HG02623 (cell line): ENCODE data around the gene DBT.
"Not testable (repeated sequence)": the region's sequence is repeated elsewhere in the genome, so short reads cannot be mapped to it uniquely, and the experiment has no call there.

ENCODE experiments used
- ATAC-seq: cut with Tn5 transposase; IDR thresholded peaks from one replicate; pipeline ENCODE4 v1.9.1; 2021; ENCODE audit warnings: moderate library complexity; ENCODE audit not compliant: unreplicated experiment

DBT gene

DNA sequence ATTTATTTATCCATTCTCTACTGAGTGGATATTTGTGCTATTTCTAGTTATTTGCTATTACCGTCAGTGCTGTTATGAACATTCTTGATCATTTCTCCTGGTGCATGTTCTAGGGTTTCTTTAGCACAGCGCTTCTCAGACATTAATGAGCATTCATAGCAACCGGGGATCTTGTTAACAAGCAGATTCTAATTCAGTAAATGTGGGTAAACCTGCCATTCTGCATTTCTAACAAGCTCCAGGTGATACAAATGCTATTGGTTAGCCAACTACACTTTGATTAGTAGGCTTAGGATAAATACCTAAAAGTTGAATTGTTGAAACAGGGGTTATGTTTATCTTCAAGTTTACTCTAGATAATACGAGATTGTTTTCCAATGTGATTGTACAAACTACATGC, 3.3 kb upstream of the DBT start:
- no peak for ATAC-seq

DNA sequence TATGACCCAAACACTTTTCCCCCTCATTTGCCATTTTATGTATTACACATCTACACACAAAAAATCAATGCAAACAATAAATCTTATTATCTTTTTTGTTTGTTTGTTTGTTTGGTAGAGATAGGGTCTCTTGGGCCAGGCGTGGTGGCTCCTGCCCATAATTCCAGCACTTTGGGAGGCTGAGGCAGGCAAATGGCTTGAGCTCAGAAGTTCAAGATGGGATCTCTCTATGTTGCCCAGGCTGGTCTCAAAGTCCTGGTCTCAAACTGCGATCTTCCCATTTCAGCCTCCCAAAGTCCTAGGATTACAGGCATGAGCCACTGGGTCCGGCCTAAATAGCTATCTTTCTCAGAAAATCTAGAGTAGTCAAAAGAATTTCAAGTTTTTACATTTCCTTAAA, 1.2 kb upstream of the DBT start:
- no peak for ATAC-seq

DNA sequence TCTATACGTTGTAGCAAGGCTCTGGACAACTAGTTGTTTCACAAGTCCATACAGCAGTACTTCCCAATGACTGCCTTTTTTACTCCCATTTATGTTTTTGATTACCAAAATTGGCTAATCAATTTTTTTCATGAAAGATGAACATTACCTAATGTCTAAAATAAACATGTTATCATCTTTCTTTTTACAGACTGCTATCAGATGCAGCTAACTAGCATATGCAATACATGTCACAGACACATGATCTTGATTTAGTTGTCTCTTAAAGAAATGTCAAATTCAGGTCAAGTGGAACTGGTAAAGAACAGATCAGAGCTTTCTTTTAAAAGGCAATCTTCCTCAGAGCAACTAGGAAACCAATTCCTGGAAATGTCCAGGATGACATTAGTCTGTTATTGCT, 630 bp upstream of the DBT start:
- no peak for ATAC-seq

DNA sequence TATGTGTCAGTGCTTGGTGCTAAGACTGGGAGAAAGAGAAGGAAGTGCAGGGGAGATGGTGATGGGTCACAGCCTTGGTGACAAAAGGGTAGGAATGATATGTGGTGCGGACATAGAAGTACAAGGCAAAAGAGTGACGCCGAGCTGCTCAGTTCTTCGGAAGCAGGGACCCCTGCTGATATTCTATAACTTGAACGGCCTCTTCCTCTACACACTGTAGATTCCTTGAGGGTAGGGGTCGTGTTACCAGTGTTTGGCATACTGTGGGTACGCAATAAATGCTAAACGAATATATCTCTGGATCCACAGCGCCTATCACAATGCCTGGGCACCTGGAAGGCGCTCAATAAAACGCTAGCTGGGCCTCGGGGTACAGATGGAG, 488 bp downstream of the DBT start:
- no peak for ATAC-seq

DNA sequence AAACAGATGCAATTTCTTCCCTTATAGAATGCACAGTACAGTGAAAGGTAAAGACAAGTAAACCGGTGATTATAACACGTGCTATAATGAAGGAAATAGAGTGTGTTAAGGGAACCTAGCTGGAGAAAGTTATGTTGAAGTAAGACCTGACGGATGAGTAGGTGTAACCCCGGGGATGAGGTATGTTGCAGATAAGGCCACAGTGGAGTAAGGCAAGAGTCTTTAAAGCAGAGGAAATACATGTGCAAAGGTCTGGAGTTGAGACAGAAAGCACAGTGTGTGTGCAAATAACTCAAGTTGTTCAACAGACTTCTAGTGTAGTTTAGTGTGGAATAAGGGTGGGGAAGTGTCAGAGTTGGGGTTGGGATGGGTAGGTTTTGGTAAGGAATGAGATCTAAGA, 2.9 kb downstream of the DBT start:
- no peak for ATAC-seq

DNA sequence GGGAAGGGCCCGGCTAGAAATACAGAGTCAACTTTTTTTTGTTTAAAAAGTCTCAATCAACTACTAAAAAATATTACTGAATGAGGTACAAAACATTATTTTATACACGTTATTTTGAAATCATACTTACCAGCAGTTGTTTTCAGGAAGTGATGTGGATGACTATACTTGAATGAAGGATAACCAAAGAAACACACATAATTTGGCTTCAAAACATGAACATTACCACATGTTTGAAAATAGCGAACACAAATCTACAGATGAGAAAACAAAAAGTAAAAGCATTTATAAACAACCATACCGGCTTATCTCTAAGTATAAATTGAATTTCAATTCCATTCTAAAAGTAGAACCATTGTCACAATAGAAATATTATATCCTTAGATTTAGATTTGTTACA, 9.0 kb downstream of the DBT start:
- no peak for ATAC-seq

DNA sequence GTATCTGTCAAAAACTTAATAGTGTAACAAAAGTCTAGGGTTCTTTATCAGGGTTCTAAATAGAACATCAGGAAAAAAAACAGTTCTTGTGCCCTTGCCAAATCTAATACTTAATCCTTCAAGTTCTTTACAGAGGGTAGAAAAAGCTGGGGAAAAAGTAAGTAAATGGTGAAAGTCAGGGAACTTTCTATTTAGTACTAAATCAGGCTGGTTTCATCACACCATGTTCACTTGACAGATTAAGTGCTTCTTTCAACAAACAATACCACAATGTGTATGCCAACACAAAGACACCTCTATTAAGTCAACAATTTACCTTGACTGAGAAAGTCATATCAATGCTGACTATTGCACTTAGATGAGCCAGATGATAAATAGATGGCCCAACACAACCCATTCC, 9.7 kb downstream of the DBT start:
- ATAC-seq = no peak

DNA sequence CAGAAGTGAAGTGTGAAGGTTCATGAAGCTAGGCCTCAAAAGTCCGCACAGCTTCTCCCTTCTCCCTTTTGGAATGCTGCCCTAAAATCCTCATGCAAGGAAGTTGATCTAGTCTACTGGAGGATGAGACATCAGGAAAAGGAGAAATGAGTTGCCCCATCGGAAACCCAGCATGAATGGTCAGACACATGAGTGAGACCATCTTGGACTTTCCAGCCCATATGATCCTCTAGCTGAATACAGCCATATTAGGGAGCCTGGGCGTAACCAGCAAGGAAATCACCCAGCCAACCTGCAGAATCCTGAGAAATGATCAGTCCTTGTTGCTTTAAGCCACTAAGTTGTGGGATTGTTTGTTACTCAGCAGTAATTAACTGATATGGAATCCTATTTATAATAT, 12.5 kb downstream of the DBT start:
- no peak for ATAC-seq

DNA sequence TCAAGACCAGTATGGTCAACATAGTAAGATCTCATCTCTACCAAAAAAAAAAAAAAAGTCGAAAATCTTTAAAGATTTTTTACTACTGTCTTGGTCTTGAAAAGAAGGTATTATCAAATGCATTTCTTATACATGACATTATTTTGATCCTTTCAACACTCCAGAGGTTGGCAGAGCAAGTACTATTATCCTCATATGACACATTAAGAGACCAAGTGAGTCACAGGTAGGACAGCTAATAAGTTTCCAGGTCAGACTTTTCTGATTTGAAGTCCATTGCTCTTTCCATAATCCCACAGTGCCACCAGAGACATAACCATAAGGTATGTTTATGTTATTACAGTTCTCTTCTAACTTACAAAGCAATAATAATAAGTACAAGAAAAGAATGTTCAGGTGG, 15.2 kb downstream of the DBT start:
- no peak for ATAC-seq

DNA sequence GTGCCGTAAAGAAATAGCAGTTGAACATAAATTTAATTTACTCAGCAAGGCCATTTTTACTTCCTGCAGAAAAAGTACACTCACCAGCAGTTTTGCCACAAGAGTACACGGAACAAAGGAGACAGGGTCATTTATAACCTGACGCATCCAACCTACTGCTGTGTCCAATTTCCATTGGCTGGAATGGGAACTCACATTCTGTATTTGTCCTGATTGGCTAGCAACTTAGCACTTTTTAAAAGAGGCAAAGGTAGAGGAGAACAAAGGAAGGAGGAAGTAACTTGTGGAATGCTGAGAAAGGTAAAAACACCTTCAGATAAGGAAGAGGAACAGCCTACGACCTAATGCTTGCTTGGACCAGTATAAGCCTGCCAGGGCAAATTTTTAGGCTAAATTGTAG, 16.1 kb downstream of the DBT start:
- not testable (repeated sequence) for ATAC-seq

DNA sequence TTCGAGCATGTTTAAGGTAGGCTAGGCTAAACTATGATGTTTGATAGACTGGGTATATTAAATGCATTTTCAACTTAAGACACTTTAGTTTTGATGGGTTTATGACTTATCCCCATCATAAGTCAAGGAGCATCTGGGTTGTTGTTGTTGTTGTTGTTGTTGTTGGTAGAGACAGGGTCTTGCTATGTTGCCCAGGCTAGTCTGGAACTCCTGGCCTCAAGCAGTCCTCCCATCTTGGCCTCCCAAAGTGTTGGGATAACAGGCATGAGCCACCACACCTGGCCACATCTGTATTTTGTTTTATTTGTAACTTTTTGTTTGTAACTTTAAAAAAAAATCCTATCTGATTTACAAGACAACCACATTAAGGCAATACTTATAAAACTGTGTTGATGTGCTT, 17.5 kb downstream of the DBT start:
- ATAC-seq = no peak

DNA sequence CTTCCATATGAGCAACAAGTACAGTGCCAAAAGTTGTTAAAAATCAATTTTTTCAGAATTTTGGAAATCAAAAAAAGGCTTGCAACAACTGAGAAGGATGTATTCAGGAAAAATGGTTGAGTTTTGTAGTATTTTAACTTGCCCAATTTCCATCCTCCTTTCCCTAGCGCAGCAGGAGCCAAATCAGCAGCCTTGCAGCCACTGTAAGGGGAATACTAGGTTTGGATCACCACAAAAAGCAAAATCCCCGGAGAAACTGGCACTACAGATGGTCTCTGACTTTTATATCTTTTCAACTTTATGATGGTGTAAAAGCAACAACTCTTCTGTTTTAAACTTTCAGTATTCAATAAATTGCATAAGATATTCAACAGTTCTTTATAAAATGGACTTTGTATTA, 17.9 kb downstream of the DBT start:
- ATAC-seq = no peak

DNA sequence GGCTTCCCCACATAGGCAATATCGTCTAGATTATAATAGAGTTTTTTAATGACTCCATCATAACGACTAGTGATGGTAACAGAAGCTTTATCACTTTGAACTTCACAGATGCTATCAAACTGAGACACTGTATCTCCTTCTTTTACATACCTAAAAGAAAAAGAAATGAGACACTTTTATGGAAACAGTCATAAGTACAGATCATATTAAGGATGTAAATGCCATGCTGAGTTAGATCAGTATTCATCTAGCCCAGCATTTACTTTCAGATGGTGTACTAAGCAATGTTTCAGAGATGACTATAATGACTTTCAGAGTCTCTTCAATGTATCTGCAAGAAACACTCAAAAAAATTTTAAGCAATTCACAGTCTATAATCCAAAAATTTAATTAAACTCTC, 18.9 kb downstream of the DBT start:
- no peak for ATAC-seq

DNA sequence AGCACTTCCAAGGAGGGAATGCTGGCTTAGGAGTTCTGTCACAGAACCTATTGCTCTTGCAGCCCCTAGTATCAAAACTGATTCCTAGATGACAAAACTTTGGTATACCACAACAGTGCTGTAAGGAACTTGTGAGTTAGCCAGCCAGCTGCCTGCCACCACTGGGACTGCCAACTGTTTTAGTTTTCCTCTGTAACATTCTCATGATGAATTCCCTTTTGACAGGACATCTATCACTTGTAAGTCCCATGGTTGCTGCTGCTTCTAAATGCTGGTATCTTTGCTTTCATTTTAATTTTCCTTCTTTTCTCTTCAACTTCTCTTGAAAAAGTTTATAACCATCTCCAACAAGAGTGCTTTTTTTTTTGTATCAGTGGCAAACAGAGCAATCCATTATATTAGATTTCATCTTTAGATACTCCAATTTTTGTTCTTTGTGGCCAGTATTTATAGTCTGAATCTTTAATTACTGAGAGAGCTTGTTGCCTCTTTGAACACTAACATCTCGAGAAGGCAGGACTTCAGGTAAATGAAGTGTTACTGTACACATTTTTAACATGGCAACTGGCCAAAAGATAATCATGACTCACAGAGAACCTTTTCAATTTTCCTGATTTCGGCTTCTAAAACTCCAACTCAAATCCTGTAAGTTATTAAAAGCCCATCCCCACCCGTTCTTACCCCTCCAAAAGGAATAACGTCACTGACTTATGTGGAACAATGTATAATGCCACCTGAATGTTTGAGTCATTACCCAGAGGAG, 19.8 kb downstream of the DBT start:
- ATAC-seq = no peak

DNA sequence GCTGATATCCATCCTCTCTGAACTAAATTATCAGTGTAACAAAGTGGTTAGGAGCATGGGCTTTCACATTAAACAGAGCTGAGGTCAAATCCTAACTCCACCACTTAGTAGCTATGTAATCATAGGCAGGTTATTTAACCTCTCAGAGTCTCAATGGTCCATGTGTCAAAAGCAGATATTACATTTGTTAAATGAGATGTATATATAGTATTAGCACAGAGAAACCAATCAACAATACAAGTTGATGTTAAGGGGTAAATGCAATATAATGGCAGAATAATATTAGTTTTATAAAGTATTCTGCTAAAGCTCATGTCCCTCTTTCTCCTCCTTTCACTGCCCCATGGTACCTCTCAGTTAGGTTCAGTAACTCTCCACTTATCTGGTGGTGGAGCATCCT, 27.2 kb downstream of the DBT start:
- no peak for ATAC-seq

DNA sequence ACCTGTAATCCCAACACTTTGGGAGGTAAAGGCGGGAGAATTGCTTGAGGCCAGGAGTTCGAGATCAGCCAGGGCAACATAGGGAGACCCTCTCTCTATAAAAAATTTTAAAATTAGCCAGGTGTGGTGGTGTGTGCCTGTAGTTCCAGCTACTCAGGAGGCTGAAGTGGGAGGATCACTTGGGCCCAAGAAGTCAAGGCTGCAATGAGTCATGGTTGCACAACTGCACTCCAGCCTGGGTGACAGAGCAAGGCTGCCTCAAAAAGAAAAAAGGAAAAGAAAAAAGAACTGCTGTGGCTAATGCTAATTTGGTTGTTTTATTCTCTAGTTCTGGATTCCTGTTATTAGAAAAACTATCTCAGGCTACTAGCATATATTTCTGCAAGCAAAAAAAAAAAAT, 29.8 kb downstream of the DBT start:
- ATAC-seq = no peak

DNA sequence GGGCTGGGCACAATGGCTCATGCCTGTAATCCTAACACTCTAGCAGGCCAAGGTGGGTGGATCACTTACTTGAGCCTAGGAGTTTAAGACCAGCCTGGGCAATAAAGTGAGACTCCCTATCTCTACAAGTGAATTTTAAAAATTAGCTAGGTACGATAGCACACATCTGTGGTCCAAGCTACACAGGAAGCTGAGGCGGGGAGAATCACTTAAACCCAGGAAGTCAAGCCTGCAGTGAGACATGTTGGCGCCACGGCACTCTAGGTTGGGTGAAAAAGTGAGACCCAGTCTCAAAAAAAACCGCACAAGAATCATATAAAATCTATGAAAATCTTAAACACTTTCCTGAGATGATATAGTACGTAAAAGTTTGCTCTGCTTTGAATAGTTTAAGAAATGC, 30.2 kb downstream of the DBT start:
- ATAC-seq = no peak

DNA sequence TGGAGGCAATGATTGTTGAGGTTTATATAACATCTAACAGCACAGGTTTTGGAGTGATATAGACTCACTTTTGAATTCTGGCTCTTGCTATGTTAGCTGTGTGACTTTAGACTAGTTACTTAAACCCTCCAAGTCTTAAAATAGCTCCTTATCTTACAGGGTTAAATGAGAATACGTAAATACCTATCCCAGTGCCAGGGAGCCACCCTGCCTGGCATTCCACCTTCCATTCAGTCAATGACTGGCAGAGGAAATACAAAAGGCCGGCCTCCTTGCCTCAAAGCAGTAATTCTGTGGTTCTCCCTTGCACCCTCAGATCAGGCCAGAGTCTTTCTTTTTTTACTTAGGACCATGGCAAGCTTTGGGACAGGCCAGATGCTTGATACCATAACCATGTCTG, 31.8 kb downstream of the DBT start:
- ATAC-seq = no peak

DNA sequence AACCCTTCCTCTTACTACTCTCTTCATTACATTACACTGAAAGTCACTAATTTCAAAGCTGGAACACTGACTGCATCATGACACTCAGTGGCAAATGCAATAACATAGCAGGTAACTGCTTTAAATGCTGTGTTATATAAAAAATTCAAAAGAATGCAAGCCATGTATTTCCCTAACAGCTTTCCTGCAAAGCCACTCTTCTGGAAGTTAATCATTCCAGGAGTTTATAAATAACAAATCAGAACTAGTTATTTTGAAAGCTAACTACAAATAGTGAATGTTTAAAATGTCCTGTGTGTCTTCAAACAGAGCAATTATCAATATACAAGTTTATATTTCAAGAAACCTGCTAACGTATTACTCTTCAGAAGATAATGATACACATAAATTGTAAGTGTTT, 34.5 kb downstream of the DBT start:
- ATAC-seq = no peak

DNA sequence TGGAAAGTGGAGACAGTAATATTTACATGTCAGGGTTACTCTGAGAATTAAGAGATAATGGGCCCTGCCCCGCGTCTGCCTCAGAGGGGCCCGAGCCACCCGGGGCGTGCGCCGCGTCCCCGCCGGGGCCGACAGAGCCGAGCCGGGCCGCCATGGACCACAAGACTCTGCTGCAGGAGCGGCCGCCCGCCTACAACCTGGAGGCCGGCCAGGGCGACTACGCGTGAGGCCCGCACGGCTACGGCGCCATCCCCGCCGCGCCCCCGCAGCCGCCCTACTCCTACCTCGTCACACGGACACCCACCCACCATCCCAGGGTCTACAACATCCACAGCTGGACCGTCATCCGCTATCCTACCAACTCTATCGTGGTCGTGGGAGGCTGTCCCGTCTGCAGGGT, 36.5 kb downstream of the DBT start:
- ATAC-seq = no peak

DNA sequence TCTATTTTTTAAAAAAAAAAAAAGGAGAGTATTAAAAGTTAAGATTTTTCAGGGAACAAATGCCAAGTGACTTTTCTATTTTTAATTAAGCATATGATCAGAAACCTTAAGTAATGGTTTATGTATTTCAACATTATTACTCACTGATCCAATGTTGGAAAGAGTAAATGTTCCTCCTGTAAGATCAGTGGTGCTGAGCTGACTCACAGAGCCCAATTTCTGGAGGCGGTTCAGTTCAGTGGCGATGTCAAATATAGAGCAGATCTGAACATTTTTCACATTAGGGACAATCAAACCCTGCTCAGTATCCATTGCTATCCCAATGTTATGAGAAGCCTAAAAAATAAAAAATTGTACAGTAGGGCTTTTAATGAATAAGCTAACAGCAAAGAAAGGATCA, 43.3 kb downstream of the DBT start:
- no peak for ATAC-seq

DNA sequence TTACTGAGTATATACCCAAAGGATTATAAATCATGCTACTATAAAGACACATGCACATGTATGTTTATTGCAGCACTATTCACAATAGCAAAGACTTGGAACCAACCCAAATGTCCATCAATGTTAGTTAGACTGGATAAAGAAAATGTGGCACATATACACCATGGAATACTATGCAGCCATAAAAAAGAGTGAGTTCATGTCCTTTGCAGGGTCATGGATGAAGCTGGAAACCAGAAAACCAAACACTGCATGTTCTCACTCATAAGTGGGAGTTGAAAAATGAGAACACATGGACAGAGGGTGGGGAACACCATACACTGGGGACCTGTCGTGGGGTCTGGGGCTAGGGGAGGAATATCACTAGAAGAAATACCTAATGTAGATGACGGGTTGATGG, 44.0 kb downstream of the DBT start:
- ATAC-seq = not testable (repeated sequence)

DNA sequence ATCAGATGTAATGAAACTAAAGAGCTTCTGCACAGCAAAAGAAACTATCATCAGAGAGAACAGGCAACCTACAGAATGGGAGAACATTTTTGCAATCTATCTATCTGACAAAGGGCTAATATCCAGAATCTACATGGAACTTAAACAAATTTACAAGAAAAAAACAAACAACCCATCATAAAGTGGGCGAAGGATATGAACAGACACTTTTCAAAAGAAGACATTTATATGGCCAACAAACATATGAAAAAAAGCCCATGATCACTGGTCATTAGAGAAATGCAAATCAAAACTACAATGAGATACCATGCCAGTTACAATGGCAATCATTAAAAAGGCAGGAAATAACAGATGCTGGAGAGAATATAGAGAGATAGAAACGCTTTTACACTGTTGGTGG, 44.5 kb downstream of the DBT start:
- not testable (repeated sequence) for ATAC-seq

DNA sequence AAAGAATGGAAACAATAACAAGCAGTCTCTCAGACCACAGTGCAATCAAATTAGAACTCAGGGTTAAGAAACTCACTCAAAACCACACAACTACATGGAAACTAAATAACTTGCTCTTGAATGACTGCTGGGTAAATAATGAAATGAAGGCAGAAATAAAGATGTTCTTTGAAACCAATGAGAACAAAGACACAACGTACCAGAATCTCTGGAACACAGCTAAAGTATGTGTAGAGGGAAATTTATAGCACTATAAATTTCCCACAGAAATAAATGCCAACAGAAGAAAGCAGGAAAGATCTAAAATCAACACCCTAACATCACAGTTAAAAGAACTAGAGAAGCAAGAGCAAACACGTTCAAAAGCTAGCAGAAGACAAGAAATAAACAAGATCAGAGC, 46.9 kb downstream of the DBT start:
- not testable (repeated sequence) for ATAC-seq
